Osteocyte (in vitro differentiated cells): Measurements from ENCODE around the gene GDF10. TPM values are rescaled to one million over a fixed set of nuclear protein-coding genes. Genes with fewer than 3 reads are reported as not detected.

Experiments used
- DNase-seq: peaks from one replicate; pipeline ENCODE4 v3.0.0; 2021; ENCODE audit warnings: mixed read lengths; ENCODE audit not compliant: unreplicated experiment; ENCODE audit errors: extremely low spot score
- H3K27ac Mint-ChIP-seq: one replicate; pipeline ENCODE4 v1.8.0; 2021; ENCODE audit warnings: mild to moderate bottlenecking, mixed read lengths; ENCODE audit not compliant: unreplicated experiment
- H3K27me3 Mint-ChIP-seq: one replicate; pipeline ENCODE4 v1.8.0; 2021; ENCODE audit warnings: mixed read lengths; ENCODE audit not compliant: unreplicated experiment
- H3K36me3 Mint-ChIP-seq: one replicate; pipeline ENCODE4 v1.8.0; 2021; ENCODE audit warnings: mixed read lengths; ENCODE audit not compliant: unreplicated experiment
- H3K4me1 Mint-ChIP-seq: one replicate; pipeline ENCODE4 v1.8.0; 2021; ENCODE audit warnings: mixed read lengths; ENCODE audit not compliant: unreplicated experiment
- H3K4me3 Mint-ChIP-seq: one replicate; pipeline ENCODE4 v1.8.0; 2021; ENCODE audit warnings: mild to moderate bottlenecking, moderate library complexity, mixed read lengths; ENCODE audit not compliant: unreplicated experiment
- H3K9me3 Mint-ChIP-seq: one replicate; pipeline ENCODE4 v1.8.0; 2021; ENCODE audit warnings: mixed read lengths; ENCODE audit not compliant: unreplicated experiment
- total RNA-seq: library from RNA; stranded (reverse); gene quantifications from 2 replicates; pipeline ENCODE4 v1.2.1, GENCODE V29; 2021
- TF ChIP-seq, protein P1 (sequence below): fragments of 200-600 bp; sonication (generic); IDR thresholded peaks from 2 replicates; pipeline ENCODE4 v1.5.0; 2021; ENCODE audit warnings: antibody characterized with exemption, mild to moderate bottlenecking, moderate library complexity

Gene GDF10
- total RNA-seq, 1 donor from 2014 or later = not detected

DNA sequence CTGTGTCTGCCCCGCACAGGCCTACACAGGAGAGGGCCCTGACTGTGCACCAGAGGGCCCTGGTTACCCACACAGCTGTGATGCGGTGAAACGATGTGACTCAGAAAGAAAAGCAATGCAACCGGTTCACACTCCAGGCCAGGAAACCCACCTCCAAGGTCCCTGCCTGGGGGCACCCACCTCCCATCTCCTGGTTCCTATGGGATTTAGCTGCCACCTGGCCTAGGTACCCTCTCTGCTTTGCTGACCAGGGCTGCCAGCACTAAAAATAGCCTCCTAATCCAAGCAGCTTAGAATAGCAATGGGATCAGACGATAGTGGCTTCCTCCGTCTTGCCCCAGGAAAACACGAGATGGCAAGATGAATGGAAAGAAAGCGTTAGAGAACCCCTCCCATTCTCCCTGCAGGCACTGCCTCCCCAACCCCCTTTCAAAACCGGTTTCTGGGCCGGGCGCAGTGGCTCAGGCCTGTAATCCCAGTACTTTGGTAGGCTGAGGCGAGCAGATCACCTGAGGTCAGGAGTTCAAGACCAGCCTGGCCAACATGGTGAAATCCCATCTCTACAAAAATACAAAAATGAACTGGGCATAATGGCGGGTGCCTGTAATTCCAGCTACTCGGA, 60.5 kb downstream of the GDF10 start:
- TF ChIP-seq, protein P1, sequence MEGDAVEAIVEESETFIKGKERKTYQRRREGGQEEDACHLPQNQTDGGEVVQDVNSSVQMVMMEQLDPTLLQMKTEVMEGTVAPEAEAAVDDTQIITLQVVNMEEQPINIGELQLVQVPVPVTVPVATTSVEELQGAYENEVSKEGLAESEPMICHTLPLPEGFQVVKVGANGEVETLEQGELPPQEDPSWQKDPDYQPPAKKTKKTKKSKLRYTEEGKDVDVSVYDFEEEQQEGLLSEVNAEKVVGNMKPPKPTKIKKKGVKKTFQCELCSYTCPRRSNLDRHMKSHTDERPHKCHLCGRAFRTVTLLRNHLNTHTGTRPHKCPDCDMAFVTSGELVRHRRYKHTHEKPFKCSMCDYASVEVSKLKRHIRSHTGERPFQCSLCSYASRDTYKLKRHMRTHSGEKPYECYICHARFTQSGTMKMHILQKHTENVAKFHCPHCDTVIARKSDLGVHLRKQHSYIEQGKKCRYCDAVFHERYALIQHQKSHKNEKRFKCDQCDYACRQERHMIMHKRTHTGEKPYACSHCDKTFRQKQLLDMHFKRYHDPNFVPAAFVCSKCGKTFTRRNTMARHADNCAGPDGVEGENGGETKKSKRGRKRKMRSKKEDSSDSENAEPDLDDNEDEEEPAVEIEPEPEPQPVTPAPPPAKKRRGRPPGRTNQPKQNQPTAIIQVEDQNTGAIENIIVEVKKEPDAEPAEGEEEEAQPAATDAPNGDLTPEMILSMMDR = no peak
- H3K36me3 Mint-ChIP-seq = no peaks in the 10 kb centered on the region
- no peaks in the 10 kb centered on the region for H3K9me3 Mint-ChIP-seq
- no peak for DNase-seq
- H3K27me3 Mint-ChIP-seq = no peaks in the 10 kb centered on the region
- H3K27ac Mint-ChIP-seq = no peak overlapping the region
- H3K4me3 Mint-ChIP-seq = no peak overlapping the region
- H3K4me1 Mint-ChIP-seq = no peaks in the 10 kb centered on the region

DNA sequence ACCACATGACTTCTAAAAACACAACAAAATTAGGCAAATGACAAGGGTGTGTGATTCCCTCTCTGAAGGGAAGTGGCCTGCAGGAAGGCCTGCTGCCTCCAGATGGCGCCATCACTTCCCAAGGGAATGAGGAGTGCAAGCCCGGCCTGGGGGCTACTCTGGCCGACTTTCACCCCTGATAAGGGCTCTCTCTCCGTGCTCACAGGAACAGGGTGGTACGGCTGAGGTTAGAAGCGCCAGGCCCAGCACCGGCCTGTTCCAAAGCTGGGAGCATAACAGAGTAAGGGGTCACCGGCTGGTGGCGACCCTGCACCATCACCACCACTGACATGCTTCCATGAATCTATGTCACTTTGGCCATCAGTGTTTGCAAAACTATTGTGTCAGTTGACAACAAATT, 61.3 kb downstream of the GDF10 start:
- Mint-ChIP-seq H3K4me3 (no peak overlapping the region), H3K27ac (no peak overlapping the region), H3K27me3 (no peaks in the 10 kb centered on the region), H3K9me3 (no peaks in the 10 kb centered on the region), H3K4me1 (no peaks in the 10 kb centered on the region), H3K36me3 (no peaks in the 10 kb centered on the region)
- no peak for DNase-seq
- TF ChIP-seq, protein P1 = peak; percentile 74

GRCh38 chr10:47362199-47362598, 62.2 kb downstream of the GDF10 start:
- Mint-ChIP-seq H3K4me3 (no peak overlapping the region), H3K4me1 (no peaks in the 10 kb centered on the region)
- TF ChIP-seq, protein P1 = no peak

More at GRCh38 chr10:47362199-47362598, 62.2 kb downstream of the GDF10 start:
- DNase-seq = no peak
- Mint-ChIP-seq H3K36me3 (no peaks in the 10 kb centered on the region), H3K27me3 (no peaks in the 10 kb centered on the region), H3K9me3 (no peaks in the 10 kb centered on the region), H3K27ac (no peak overlapping the region)

Other genes starting within 250 kb of the GDF10 start
- not detected in 2 replicates for gene GDF2, start 22.3 kb downstream of the GDF10 start, total RNA-seq
- gene RBP3, start 48.2 kb downstream of the GDF10 start, total RNA-seq = not detected in 2 replicates
- gene ZNF488, start 84.1 kb downstream of the GDF10 start, total RNA-seq = 0.35 and 0.55 TPM in 2 replicates
- gene ANXA8, start 183.9 kb downstream of the GDF10 start, total RNA-seq = not detected in 2 replicates
- not detected in 2 replicates for gene FAM25G, start 191.5 kb downstream of the GDF10 start, total RNA-seq
- 12.9 and 13.1 TPM in 2 replicates for gene AGAP9, start 223.4 kb downstream of the GDF10 start, total RNA-seq